NB4 (cell line): ENCODE measurements around the gene NFAT5.

Experiments used
- POLR2A ChIP-seq: IDR thresholded peaks from 2 replicates; pipeline ENCODE4 v1.6.1; 2011; ENCODE audit warnings: mild to moderate bottlenecking; ENCODE audit not compliant: insufficient read length; ENCODE audit errors: extremely low read depth
- TF ChIP-seq, protein P1 (sequence below): IDR thresholded peaks from one replicate; pipeline ENCODE4 v1.5.1; 2012; ENCODE audit warnings: low read depth, low read length

DNA sequence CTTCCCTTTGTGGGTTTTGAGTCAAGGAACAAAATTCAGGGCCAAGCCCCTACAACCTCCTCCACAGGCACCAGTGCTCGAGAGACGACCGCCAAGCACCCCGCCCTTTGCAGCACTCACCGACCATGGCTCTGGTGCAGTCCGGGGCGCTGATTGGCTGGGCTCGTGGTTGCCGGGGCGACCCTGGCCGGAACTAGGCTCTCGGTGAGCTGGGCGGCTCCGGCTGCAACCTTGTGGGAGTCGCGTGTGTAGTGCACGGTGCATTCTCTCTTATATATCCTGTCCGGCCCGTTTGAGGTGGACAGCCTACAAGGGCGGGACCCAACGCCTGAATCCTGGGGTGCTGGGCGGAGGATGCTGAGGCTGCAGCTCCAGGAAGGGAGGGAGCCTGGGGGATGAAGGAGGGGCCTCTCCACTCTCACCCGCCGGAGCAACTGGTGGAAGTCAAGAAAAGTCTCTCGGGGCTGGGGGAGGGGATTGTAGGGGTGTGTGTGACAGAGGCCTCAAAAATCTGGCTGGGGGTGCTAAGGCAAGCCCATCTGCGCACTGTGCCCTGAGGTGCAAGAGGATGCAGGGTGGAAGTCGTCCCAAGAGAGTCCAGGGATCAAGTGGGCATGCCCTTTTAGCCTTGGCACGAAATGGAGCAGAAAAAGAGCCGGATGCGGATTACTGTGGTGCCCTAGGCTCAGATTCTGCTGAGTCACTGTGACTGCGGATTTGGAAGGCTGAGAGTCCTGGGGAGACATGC, 160.7 kb downstream of the NFAT5 start, which contains the start of gene NQO1:
- TF ChIP-seq, protein P1, sequence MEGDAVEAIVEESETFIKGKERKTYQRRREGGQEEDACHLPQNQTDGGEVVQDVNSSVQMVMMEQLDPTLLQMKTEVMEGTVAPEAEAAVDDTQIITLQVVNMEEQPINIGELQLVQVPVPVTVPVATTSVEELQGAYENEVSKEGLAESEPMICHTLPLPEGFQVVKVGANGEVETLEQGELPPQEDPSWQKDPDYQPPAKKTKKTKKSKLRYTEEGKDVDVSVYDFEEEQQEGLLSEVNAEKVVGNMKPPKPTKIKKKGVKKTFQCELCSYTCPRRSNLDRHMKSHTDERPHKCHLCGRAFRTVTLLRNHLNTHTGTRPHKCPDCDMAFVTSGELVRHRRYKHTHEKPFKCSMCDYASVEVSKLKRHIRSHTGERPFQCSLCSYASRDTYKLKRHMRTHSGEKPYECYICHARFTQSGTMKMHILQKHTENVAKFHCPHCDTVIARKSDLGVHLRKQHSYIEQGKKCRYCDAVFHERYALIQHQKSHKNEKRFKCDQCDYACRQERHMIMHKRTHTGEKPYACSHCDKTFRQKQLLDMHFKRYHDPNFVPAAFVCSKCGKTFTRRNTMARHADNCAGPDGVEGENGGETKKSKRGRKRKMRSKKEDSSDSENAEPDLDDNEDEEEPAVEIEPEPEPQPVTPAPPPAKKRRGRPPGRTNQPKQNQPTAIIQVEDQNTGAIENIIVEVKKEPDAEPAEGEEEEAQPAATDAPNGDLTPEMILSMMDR, result no peak
- TF ChIP-seq POLR2A, result peak; percentile 63
